ENCODE data around the gene BCL7C. TPM values are rescaled to one million over a fixed set of nuclear protein-coding genes. Genes with fewer than 3 reads are reported as not detected.
A peak's percentile ranks its signal among the peaks of the same experiment; 100 is the strongest.

BCL7C gene
- total RNA-seq, 1 experiment from 2014 or later, result 33.9 TPM

DNA sequence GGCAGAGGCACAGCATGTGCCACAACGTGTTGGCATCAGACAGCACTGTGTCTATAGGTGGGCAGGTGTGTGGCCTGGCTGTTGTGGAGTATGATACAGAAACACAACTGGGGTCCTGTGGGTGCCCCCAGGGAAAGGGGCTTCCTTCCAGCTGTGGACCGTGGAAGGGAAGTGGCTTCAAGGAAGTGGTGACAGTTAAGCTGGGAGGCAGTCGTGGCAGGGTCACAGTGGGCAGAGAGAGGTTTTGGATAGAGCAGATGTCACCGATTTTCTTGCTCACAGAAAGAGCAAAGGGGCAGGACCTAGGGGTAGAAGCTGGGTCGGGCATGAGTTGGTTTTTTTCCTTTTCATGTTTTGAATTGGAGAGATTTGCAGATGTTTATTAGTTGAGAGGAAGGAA is 43.8 kb upstream of the BCL7C start:
- DNase-seq (ENCODE audit: unreplicated experiment), result no peak
- peaks cover 22% of the 10 kb centered on the region for H3K4me1 Mint-ChIP-seq (ENCODE audit: insufficient read depth, unreplicated experiment)
- H3K4me3 Mint-ChIP-seq (ENCODE audit: unreplicated experiment), result no peak overlapping the region
- peaks cover 65% of the 10 kb centered on the region for H3K36me3 Mint-ChIP-seq (ENCODE audit: insufficient read depth, unreplicated experiment)
- no peaks in the 10 kb centered on the region for H3K27me3 Mint-ChIP-seq (ENCODE audit: insufficient read depth, unreplicated experiment)
- TF ChIP-seq, protein P1, sequence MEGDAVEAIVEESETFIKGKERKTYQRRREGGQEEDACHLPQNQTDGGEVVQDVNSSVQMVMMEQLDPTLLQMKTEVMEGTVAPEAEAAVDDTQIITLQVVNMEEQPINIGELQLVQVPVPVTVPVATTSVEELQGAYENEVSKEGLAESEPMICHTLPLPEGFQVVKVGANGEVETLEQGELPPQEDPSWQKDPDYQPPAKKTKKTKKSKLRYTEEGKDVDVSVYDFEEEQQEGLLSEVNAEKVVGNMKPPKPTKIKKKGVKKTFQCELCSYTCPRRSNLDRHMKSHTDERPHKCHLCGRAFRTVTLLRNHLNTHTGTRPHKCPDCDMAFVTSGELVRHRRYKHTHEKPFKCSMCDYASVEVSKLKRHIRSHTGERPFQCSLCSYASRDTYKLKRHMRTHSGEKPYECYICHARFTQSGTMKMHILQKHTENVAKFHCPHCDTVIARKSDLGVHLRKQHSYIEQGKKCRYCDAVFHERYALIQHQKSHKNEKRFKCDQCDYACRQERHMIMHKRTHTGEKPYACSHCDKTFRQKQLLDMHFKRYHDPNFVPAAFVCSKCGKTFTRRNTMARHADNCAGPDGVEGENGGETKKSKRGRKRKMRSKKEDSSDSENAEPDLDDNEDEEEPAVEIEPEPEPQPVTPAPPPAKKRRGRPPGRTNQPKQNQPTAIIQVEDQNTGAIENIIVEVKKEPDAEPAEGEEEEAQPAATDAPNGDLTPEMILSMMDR (IDR thresholded peaks at IDR 0.05; ENCODE audit: unreplicated experiment), result no peak
- CTCF ChIA-PET, result interaction anchor here (0.6 to 5.8 kb wide), 5 partner anchors 36 to 507 kb away, joined by 3 to 39 read pairs (median 3); no protein-coding TSS in a partner anchor
- no peaks in the 10 kb centered on the region for H3K9me3 Mint-ChIP-seq (ENCODE audit: unreplicated experiment)
- intact Hi-C loops (cut with micrococcal nuclease), result no loop called here
- no TSS peak for BruUV-seq (replicated peaks)
- no peak overlapping the region for H3K27ac Mint-ChIP-seq (ENCODE audit: low read depth, unreplicated experiment)
- POLR2A ChIA-PET, result interaction anchor here (0.6 to 0.7 kb wide), 2 partner anchors 190 to 226 kb away, joined by 3 to 4 read pairs; partner anchors contain the start of gene PHKG2

- TF ChIP-seq, protein P1 (IDR thresholded peaks at IDR 0.05; ENCODE audit: unreplicated experiment), result peak; percentile 48
- POLR2A ChIA-PET, result interaction anchor here (0.9 to 1.2 kb wide), 2 partner anchors 10 to 14 kb away, joined by 3 to 5 read pairs; partner anchors contain the start of gene ORAI3
- H3K4me3 Mint-ChIP-seq (ENCODE audit: unreplicated experiment), result no peak overlapping the region
- no peaks in the 10 kb centered on the region for H3K27me3 Mint-ChIP-seq (ENCODE audit: insufficient read depth, unreplicated experiment)
- intact Hi-C loops (cut with micrococcal nuclease), result no loop called here
- peak; percentile 45 for DNase-seq (ENCODE audit: unreplicated experiment)
- BruUV-seq (replicated peaks), result no TSS peak
- H3K36me3 Mint-ChIP-seq (ENCODE audit: insufficient read depth, unreplicated experiment), result peaks cover 59% of the 10 kb centered on the region
- CTCF ChIA-PET, result interaction anchor here (0.6 to 1.3 kb wide), 9 partner anchors 9 to 240 kb away, joined by 3 to 7 read pairs (median 4); no protein-coding TSS in a partner anchor
- no peaks in the 10 kb centered on the region for H3K9me3 Mint-ChIP-seq (ENCODE audit: unreplicated experiment)
- H3K4me1 Mint-ChIP-seq (ENCODE audit: insufficient read depth, unreplicated experiment), result peaks cover 7% of the 10 kb centered on the region
- no peak overlapping the region for H3K27ac Mint-ChIP-seq (ENCODE audit: low read depth, unreplicated experiment)
Observed at GRCh38 chr16:30934827-30935557, 41.1 kb upstream of the BCL7C start.

- peaks cover 1% of the 10 kb centered on the region for H3K4me1 Mint-ChIP-seq (ENCODE audit: insufficient read depth, unreplicated experiment)
- H3K36me3 Mint-ChIP-seq (ENCODE audit: insufficient read depth, unreplicated experiment), result peaks cover 45% of the 10 kb centered on the region
- no peak overlapping the region for H3K27ac Mint-ChIP-seq (ENCODE audit: low read depth, unreplicated experiment)
- CTCF ChIA-PET, result interaction anchor here (0.6 to 2.9 kb wide), 2 partner anchors 11 to 80 kb away, joined by 3 to 16 read pairs; no protein-coding TSS in a partner anchor
- TF ChIP-seq, protein P1 (IDR thresholded peaks at IDR 0.05; ENCODE audit: unreplicated experiment), result no peak
- no peak overlapping the region for H3K4me3 Mint-ChIP-seq (ENCODE audit: unreplicated experiment)
- no peaks in the 10 kb centered on the region for H3K27me3 Mint-ChIP-seq (ENCODE audit: insufficient read depth, unreplicated experiment)
- H3K9me3 Mint-ChIP-seq (ENCODE audit: unreplicated experiment), result no peaks in the 10 kb centered on the region
- BruUV-seq (replicated peaks), result no TSS peak
- DNase-seq (ENCODE audit: unreplicated experiment), result no peak
- POLR2A ChIA-PET, result interaction anchor here (1.1 kb wide), 1 partner anchor 9 kb away, joined by 3 read pairs; no protein-coding TSS in a partner anchor
- intact Hi-C loops (cut with micrococcal nuclease), result no loop called here
Observed at GRCh38 chr16:30931068-30931650, 37.3 kb upstream of the BCL7C start.

DNA sequence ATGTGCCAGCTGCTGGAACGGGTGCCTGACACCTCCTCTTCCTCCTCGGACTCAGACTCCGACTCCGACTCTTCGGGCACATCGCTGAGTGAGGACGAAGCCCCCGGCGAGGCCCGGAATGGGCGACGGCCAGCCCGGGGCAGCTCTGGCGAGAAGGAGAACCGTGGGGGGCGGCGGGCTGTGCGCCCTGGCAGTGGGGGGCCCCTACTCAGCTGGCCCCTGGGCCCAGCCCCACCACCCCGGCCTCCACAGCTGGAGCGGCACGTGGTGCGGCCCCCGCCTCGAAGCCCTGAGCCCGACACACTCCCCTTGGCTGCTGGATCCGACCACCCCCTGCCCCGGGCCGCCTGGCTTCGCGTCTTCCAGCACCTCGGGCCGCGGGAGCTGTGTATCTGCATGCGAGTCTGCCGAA is 36.3 kb upstream of the BCL7C start:
- TF ChIP-seq, protein P1 (IDR thresholded peaks at IDR 0.05; ENCODE audit: unreplicated experiment), result no peak
- ChIA-PET POLR2A (no interaction called here), CTCF (no interaction called here)
- Mint-ChIP-seq H3K27me3 (ENCODE audit: insufficient read depth, unreplicated experiment) (no peaks in the 10 kb centered on the region), H3K36me3 (ENCODE audit: insufficient read depth, unreplicated experiment) (peaks cover 44% of the 10 kb centered on the region), H3K27ac (ENCODE audit: low read depth, unreplicated experiment) (no peak overlapping the region), H3K4me3 (ENCODE audit: unreplicated experiment) (no peak overlapping the region), H3K9me3 (ENCODE audit: unreplicated experiment) (no peaks in the 10 kb centered on the region), H3K4me1 (ENCODE audit: insufficient read depth, unreplicated experiment) (peaks cover 6% of the 10 kb centered on the region)
- no peak for DNase-seq (ENCODE audit: unreplicated experiment)
- no TSS peak for BruUV-seq (replicated peaks)
- intact Hi-C loops (cut with micrococcal nuclease), result no loop called here

Data from MCF 10A (cell line).